ENCODE results near the gene PRSS12.

GRCh38 chr4:118279920-118280432, 72.8 kb downstream of the PRSS12 start:
- TF ChIP-seq, protein P1, sequence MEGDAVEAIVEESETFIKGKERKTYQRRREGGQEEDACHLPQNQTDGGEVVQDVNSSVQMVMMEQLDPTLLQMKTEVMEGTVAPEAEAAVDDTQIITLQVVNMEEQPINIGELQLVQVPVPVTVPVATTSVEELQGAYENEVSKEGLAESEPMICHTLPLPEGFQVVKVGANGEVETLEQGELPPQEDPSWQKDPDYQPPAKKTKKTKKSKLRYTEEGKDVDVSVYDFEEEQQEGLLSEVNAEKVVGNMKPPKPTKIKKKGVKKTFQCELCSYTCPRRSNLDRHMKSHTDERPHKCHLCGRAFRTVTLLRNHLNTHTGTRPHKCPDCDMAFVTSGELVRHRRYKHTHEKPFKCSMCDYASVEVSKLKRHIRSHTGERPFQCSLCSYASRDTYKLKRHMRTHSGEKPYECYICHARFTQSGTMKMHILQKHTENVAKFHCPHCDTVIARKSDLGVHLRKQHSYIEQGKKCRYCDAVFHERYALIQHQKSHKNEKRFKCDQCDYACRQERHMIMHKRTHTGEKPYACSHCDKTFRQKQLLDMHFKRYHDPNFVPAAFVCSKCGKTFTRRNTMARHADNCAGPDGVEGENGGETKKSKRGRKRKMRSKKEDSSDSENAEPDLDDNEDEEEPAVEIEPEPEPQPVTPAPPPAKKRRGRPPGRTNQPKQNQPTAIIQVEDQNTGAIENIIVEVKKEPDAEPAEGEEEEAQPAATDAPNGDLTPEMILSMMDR (IDR thresholded peaks at IDR 0.05; ENCODE audit: insufficient read depth, low read length) = no peak
- TF ChIP-seq POLR2AphosphoS5 (IDR thresholded peaks at IDR 0.05; ENCODE audit: low read depth) (peak; percentile 18; the same call in 1 of the 2 replicates), GABPA (IDR thresholded peaks at IDR 0.05; ENCODE audit: low read depth) (no peak), SPI1 (IDR thresholded peaks at IDR 0.05; ENCODE audit: borderline replicate concordance, low read depth) (no peak)
